Activated naive CD4-positive, alpha-beta T cell treated with anti-CD3 and anti-CD28 coated beads, Interleukin-2, amount 50 U/mL, for 72 hours (primary cell): ENCODE measurements around the gene GMIP. TPM values are rescaled to one million over a fixed set of nuclear protein-coding genes. Genes with fewer than 3 reads are reported as not detected.
"Not testable (repeated sequence)": the region's sequence is repeated elsewhere in the genome, so short reads cannot be mapped to it uniquely, and the experiment has no call there.

ENCODE experiments used
- ATAC-seq, 2 donors: fragments of 150-1000 bp; cut with Tn5 transposase; 2 replicates each; pipeline ENCODE4 v1.10.0; 2021; ENCODE audit warnings: mild to moderate bottlenecking in 2 of 2, moderate library complexity in 2 of 2
- DNase-seq, 2 donors: peaks; one replicate each; pipeline ENCODE4 v3.0.0; 2021 to 2022; ENCODE audit warnings: low spot score in 2 of 2
- H3K27ac Mint-ChIP-seq, 2 donors: one replicate each; pipeline ENCODE4 v1.8.0; 2022; ENCODE audit warnings: mild to moderate bottlenecking in 2 of 2, mixed read lengths in 2 of 2
- H3K36me3 Mint-ChIP-seq, 2 donors: one replicate each; pipeline ENCODE4 v1.8.0; 2022; ENCODE audit warnings: mixed read lengths in 2 of 2
- H3K9me3 Mint-ChIP-seq, 2 donors: one replicate each; pipeline ENCODE4 v1.8.0; 2022; ENCODE audit warnings: mixed read lengths in 2 of 2
- total RNA-seq, 2 donors: library from RNA; stranded (reverse); gene quantifications; one replicate each; pipeline ENCODE4 v1.2.3, GENCODE V29; 2022

The GMIP gene
- total RNA-seq, 2 donors from 2014 or later: 69.7 to 106 TPM

DNA sequence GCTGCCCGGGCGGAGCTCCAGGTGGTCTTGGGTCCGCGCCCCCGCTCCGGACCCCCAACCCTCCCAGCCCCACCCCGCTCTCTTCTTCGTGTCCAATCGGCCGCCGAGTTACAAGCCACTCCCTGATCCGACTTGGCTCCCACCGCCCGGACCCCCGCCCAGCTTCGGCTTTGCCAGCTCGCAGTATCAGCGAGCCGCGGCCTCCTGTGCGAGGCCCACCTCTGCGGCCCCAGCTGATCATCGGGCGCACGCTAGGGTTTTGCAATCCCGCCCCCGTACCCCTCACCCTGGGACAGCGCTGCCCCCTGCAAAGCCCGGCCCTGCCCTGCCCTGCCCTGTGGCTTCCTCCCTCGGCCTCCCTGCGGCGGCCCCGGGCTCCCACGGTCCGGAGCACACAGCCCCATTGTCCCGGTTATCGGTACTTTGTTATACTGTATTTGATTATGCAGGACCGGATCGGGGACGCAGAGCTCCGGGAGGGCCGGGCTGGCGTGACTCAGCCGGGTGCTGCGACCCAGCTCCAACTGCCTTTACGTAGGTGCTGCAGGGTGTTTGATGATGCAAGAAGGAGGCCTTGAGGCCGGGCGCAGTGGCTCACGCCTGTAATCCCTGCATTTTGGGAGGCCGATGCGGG, 14.8 kb downstream of the GMIP start:
- H3K36me3 Mint-ChIP-seq: peaks cover 18 to 33% of the 10 kb centered on the region in 2 donors
- ATAC-seq: peak; percentile 35 to 62
- DNase-seq: peak; percentile 25 to 70
- H3K9me3 Mint-ChIP-seq: no peaks in the 10 kb centered on the region
- peak overlapping the region; percentile 79 to 85 for H3K27ac Mint-ChIP-seq

GRCh38 chr19:19627621-19628500, 15.6 kb downstream of the GMIP start, which contains the start of gene LPAR2:
Gene LPAR2, minus strand, starts transcription at chr19:19628220. Its CDS starts 945 bp downstream, at chr19:19627275.
- Mint-ChIP-seq H3K36me3 (peaks cover 18 to 26% of the 10 kb centered on the region in 2 donors), H3K27ac (peak within 1 kb of the TSS; percentile 88 to 98), H3K9me3 (no peaks in the 10 kb centered on the region)
- DNase-seq: peak; percentile 73 to 76
- ATAC-seq: peak; percentile 61 to 82

DNA sequence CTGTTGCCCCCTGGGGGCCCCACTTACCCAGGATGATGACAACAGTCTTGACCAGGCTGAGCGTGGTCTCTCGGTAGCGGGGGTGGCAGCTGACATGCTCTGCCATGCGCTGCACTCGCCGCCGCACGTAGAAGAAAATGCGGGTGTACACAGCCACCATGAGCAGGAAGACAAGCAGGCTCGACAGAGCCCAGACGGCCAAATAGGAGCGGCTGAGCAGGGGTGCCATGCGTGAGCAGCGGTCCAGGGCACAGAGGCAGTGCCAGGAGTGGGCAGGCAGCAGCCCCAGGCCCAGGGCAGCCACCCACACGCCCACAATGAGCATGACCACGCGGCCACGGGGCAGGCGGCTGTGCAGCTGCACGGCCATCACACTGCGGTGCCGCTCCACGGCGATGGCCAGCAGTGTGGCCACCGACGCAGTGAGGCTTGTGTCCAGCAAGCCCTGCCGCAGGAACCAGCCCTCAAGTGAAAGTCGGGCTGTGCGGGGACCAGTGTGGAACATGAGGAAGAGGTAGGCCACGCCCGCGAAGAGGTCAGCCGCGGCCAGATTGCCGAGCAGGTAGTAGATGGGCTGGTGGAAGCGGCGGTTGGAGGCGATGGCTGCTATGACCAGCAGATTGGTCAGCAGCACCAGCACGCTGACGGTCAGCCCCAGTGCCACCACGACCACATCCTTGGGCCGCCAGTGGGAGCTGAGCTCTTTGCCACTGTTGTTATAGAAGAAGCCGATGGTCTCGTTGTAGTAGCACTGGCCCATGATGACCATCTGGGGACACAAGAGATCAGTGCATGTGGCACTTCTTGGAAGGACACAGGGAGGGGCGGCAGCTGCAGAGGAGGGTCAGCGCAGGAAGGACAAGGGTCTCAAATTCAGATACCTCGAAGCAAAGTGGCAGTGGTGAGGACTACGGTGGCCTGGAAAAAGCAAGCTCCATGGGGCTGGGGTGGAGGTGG, 16.7 kb downstream of the GMIP start:
- no peaks in the 10 kb centered on the region for H3K9me3 Mint-ChIP-seq
- ATAC-seq: no peak
- peaks cover 18 to 23% of the 10 kb centered on the region in 2 donors for H3K36me3 Mint-ChIP-seq
- H3K27ac Mint-ChIP-seq: peak overlapping the region; percentile 88 to 98
- DNase-seq: no peak

- no peaks in the 10 kb centered on the region for H3K9me3 Mint-ChIP-seq
- H3K36me3 Mint-ChIP-seq: peaks cover 18 to 23% of the 10 kb centered on the region in 2 donors
- H3K27ac Mint-ChIP-seq: peak overlapping the region in 1 of 2 donors; percentile 21
- no peak for ATAC-seq
- DNase-seq: no peak
These were observed 19.4 kb downstream of the GMIP start for GRCh38 chr19:19624032-19624570.

DNA sequence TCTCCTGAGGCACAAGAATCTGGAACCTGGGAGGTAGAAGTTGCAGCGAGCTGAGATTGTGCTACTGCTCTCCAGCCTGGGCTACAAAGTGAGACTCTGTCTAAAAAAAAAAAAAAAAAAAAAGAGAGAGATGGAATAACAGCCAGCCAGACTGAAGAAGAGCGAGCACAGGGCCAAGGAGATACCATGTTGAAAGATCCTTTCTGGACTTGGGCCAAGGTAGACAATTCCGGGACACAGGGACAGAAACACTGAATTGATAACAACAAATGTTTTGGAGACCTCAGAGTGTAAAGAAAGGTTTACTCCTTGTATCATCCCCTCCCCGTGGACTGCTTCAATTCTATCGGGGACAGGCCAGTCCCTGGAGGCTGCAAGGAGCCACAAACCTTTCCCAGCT, 20.1 kb downstream of the GMIP start:
- DNase-seq (no peak), ATAC-seq (no peak)
- Mint-ChIP-seq H3K27ac (peak overlapping the region; percentile 21 to 50), H3K9me3 (no peaks in the 10 kb centered on the region), H3K36me3 (peaks cover 18 to 23% of the 10 kb centered on the region in 2 donors)

DNA sequence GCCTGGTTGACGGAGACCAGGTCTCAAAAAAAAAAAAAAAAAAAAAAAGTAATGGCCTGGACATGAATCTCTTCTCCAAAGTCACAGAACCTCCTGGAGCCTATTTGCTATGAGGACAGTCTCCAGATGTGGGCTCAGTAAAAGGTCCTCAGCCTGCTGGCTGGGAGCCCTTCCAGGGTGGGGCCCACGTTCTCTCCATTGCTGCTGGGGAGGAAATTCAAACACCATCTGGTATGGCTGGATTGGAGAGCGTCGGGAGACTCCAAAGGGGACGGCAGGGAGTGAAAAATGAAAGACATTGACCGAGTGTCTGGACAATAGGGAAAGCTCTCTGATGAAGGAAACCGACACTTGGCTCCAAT, 23.6 kb downstream of the GMIP start:
- Mint-ChIP-seq H3K9me3 (no peaks in the 10 kb centered on the region), H3K36me3 (peaks cover 8 to 16% of the 10 kb centered on the region in 2 donors), H3K27ac (peak overlapping the region in 1 of 2 donors; percentile 89)

DNA sequence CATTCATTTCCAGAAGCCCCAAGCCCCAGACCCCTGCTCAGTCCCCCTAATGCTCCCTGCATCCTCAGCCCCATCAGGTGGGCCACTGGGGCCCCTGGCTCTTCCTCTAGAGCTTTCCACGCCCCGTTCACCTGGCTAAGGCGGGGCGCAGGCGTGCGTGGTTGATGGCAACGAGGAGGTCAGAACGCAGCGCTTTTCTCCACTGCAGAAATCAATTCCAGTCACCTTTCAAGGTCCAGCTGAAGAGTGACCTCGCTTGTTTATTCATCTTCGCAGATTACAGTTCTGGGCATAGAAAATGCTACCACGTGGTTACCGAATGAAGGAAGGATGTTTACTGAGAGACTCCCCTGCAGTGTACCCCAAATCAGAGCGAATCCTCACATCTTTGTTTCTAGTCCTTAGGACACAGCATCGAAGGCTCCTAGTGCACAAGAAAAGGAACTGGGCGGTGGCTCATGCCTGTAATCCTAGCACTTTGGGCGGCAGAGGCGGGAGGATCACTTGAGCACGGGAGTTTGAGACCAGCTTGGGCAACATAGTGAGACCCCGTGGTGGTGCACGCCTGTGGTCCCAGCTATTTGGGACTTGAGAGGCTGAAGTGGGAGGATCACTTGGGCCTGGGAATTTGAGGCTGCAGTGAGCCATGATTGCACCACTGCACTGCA, 24.1 kb downstream of the GMIP start:
- no peak for DNase-seq
- Mint-ChIP-seq H3K27ac (peak overlapping the region; percentile 89 to 97), H3K9me3 (no peaks in the 10 kb centered on the region), H3K36me3 (peaks cover 8 to 12% of the 10 kb centered on the region in 2 donors)
- no peak for ATAC-seq

More for the DNA sequence above, 23.6 kb downstream of the GMIP start:
- no peak for ATAC-seq
- DNase-seq: no peak

DNA sequence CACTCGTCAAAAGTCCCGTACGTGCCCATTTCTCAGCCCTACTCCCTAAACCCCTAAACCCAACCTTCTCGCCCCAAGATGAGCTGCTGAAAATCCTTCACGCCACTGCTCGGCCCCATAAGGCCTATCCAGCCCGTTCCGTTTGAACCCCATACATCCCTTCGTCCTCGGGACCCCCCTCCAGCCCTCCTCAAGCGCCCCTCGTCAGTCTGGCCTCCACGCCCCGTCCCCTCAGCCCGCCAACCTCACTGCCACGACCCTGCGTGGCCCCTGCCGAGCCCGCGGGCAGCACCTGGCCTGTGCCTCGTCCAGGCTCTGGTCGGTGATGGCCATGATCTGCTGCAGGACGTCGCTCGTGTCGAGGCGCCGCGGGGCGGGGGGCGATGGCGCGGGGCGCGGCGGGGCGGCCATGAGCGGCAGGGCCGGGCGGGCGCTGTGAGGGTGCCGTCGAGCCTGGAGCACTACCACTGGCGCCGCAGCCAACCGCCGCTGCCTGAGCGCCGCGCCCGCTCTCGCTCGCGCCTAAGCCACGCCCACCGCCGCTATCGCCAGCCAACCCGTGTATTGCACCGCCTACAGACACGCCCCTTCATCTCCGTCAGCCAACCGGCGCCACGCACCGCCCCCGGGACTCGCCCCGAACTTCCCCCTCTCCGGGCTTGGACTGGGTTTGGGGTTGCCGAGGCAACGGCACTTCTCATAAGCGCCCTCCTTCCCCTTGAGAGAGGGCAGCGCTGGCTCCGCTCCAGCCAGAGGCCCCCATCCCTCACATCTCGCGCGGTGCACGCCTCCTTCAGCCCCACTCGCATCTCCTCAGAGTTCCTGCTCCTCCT, 25.0 kb downstream of the GMIP start, which contains the start of gene PBX4:
TSS of gene PBX4 (minus strand) at position 469 of the 833 bp plus-strand sequence. CDS start at position 411, 58 bp downstream.
- Mint-ChIP-seq H3K9me3 (no peaks in the 10 kb centered on the region), H3K27ac (peak within 1 kb of the TSS; percentile 89 to 97), H3K36me3 (peaks cover 8 to 9% of the 10 kb centered on the region in 2 donors)
- ATAC-seq (peak; percentile 93 to 96), DNase-seq (peak; percentile 97 to 99)

DNA sequence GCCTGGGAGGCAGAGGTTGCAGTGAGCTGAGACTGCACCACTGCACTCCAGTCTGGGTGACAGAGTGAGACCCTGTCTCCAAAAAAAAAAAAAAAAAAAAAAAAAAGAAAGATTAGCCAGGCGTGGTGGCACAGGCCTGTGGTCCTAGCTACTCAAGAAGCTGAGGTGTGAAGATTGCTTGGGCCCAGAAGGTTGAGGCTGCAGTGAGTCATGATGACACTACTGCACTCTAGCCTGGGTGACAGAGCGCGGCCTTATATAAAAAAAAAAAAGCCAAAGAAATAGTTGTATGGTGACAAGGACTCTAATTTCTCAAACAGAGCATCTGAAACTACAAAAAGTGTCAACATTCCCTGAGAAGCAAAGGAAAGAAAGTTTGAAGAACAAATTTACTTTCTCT, 28.4 kb downstream of the GMIP start:
- no peak for DNase-seq
- Mint-ChIP-seq H3K36me3 (peaks cover 8 to 15% of the 10 kb centered on the region in 2 donors), H3K9me3 (no peaks in the 10 kb centered on the region), H3K27ac (peak overlapping the region; percentile 53 to 68)
- peak; percentile 19 to 63 for ATAC-seq

DNA sequence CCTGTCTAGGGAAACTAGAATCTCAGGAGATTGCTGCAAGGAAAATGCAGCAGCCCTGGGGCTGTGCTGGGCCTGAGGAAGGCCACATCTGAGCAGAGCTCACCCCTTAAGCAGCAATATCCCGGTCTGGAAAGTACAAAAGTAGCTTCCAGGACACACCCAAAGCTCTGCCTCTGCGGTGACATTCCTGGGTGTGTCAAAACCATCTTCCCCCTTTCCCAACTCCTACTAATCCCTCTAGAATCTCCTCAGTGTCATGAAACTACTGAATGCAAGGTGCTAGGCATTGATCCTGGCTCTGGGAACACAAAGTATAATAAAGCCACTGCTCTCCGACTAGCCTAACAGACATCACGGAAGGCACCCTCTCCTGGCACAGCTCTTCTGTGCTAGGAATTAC, 30.0 kb downstream of the GMIP start:
- H3K36me3 Mint-ChIP-seq: peaks cover 8 to 25% of the 10 kb centered on the region in 2 donors
- H3K27ac Mint-ChIP-seq: no peak overlapping the region
- no peak for ATAC-seq
- H3K9me3 Mint-ChIP-seq: no peaks in the 10 kb centered on the region
- DNase-seq: no peak

- no peak overlapping the region for H3K27ac Mint-ChIP-seq
- H3K36me3 Mint-ChIP-seq: peaks cover 0 to 27% of the 10 kb centered on the region in 2 donors
- no peak for DNase-seq
- ATAC-seq: no peak
- H3K9me3 Mint-ChIP-seq: no peaks in the 10 kb centered on the region
These were observed 32.9 kb downstream of the GMIP start for GRCh38 chr19:19610376-19611202.

DNA sequence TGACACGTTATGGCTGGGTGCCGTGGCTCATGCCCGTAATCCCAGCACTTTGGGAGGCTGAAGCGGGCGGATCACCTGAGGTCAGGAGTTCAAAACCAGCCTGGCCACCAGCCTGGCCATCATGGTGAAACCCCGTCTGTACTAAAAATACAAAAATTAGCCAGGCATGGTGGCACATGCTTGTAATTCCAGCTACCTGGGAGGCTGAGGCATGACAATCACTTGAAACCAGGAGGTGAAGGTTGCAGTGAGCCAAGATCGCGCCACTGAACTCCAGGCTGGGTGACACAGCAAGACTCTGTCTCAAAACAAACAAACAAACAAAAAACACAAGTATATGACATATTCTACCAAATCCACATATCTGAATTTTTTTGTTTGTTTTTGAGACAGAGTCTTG, 36.8 kb downstream of the GMIP start:
- H3K27ac Mint-ChIP-seq: peak overlapping the region; percentile 78 to 95
- H3K36me3 Mint-ChIP-seq: peaks cover 1 to 27% of the 10 kb centered on the region in 2 donors
- not testable (repeated sequence) for H3K9me3 Mint-ChIP-seq, DNase-seq, ATAC-seq

- Mint-ChIP-seq H3K27ac (peak overlapping the region; percentile 78 to 95), H3K9me3 (peaks cover 7% of the 10 kb centered on the region in 2 donors), H3K36me3 (peaks cover 8 to 34% of the 10 kb centered on the region in 2 donors)
- ATAC-seq (peak; percentile 86 to 88), DNase-seq (no peak)
These were observed 37.4 kb downstream of the GMIP start for GRCh38 chr19:19606021-19606420.

GRCh38 chr19:19602713-19603324, 40.6 kb downstream of the GMIP start:
- DNase-seq (no peak), ATAC-seq (no peak)
- peaks cover 11 to 24% of the 10 kb centered on the region in 2 donors for H3K36me3 Mint-ChIP-seq
- peaks cover 10% of the 10 kb centered on the region in 2 donors for H3K9me3 Mint-ChIP-seq
- peak overlapping the region in 1 of 2 donors; percentile 100 for H3K27ac Mint-ChIP-seq
